Frontal cortex (tissue), 4 donors: ENCODE data around the gene BPI. TPM values are rescaled to one million over a fixed set of nuclear protein-coding genes. Genes with fewer than 3 reads are reported as not detected.
"Not testable (repeated sequence)": the region's sequence is repeated elsewhere in the genome, so short reads cannot be mapped to it uniquely, and the experiment has no call there.

Experiments used
- DNase-seq, 2 donors: peaks; one replicate each; pipeline ENCODE4 v3.0.0; 2012; ENCODE audit warnings: low spot score in 2 of 2
- FAIRE-seq: peaks from 2 replicates; lab custom pipeline; 2012; peaks lifted over from hg19 to GRCh38; lab: Jason Lieb, UNC
- total RNA-seq: library from RNA; depleted of rRNA; stranded (reverse); fragments of >200 nt; gene quantifications from one replicate; pipeline ENCODE4 v1.2.3, GENCODE V29; 2014
- donor health status: control.
- donor health status: control.
- donor health status: control.

The BPI gene
- total RNA-seq, 1 donor from 2014 or later, result under 0.01 TPM

DNA sequence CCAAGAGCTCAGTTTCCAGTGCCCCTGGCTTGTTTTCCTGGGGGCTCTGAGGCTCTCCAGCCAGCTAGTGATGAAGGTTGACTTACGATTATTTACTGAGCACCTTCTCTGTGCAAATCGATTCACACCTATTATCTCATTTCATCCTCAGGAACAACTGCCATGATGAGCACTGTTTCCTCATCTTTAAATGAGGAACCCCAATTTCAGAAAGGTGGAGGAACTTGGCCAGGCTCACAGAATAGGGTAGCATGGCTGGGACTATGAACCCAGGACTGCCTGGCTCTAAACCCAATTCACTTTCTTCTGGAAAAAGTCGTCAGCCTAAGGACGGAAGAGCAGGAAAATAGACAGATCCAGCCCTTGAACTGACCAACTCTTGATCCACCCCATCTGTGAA lies 3.5 kb upstream of the BPI start:
- DNase-seq, result no peak
- FAIRE-seq, result no peak

DNA sequence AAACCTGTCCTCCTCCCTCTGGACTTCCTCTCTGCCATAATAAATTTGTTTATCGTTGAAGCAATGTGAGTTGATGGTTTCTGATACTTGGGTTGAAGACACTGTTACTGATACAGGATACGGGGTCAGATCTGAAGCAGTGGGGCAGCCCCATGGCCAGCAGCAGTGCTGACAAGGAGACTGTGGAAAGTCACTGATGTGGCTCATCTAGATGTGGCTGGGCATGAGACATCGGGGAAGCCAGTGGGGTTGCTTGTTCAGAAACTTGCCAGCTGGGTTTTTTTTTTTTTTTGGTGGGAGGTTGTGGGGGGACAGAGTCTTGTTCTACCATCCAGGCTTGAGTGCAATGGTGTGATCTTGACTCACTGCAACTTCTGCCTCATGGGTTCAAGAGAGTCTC lies 2.6 kb upstream of the BPI start:
- FAIRE-seq (no peak), DNase-seq (no peak)

DNA sequence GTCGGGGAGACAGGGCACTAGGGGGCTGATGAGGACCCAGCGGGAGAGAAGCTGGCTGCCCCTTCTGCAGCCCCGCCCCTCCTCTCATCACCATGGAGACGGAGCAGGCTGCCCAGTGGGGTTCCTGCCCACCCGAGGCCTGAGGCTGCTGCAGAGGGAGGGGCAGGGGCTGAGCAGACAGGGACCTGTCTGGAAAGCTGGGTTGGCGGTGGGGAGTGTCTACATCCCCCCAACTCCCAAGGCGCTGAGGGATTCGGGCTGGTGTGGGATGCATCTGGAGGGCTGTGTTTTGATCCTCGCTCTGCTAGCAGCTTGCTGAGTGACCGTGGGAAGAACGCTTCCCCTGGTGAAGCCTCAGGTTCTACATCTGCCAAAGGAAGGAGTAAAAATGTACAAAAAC lies 1.2 kb upstream of the BPI start:
- FAIRE-seq (no peak), DNase-seq (no peak)

DNA sequence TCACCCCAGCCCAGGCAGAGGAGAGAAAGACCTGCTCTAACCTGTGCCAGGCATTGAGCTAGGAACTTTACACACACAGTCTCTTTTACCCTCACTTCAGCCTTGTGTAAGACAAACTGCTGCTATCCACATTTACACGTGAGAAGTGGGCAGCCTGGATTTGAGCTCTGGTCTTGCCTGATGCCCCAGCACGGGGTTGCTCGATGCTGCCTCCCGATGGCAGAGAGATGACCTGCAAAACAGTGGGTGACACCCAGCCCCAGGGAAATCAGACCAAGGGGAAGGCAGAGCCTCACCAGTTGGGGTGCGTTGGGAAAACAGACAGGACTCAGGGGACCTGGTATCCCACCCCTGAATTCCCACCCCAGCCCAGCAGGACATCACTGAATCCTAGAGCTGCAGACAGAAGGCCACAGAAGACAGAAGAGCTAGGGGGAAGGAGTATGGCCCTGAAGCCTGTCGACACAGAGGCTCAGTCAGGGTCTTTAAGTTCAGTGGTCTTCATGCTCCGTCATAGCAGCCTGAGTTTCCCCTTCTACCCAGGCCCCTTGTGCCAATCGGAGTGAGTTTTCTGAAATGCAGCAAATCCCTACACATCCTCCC lies 990 bp downstream of the BPI start:
- FAIRE-seq, result no peak
- peak in 1 of 2 donors; percentile 25 for DNase-seq

- FAIRE-seq (no peak), DNase-seq (no peak)
Observed at GRCh38 chr20:38305541-38305940, 1.6 kb downstream of the BPI start.

DNA sequence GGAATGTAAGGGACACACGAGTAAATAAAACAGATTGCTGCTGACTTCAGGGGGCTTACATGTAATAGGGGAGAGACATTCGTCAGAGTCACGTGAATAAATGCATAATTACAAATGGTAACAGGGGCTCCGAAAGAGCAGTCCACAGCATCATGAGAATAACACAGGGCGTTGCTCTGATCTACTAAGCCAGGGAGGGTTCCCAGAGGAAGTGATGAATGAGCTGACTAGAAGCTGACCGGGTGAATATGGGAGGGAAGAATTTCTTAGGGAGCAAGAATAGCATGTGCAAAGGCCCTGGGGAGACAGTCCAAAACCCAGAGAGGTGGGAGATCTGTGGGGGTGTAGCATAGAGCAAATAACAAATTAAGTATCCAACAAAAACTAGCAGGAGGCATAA lies 2.4 kb downstream of the BPI start:
- FAIRE-seq (no peak), DNase-seq (no peak)

- FAIRE-seq, result no peak
Observed at GRCh38 chr20:38307371-38308046, 3.6 kb downstream of the BPI start.

DNA sequence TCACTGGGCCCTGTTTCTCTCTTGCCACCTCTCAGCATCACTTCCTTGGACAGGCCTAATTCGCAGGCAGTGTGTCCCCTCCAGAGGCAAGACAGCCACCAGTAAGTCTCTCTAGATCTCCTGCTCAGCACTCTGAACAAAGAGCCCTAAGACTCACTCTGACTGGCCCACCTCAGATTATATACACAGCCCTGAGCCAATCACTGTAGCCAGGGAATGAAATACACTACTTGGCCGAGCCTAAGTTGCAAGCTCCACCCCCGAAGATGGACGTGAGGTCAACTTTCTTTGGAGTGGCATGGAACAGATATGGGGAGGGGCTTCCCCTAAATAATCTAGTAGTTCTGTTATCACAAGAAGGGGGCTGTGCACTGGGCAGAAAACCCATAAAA lies 4.1 kb downstream of the BPI start:
- DNase-seq (no peak), FAIRE-seq (no peak)

More at GRCh38 chr20:38307371-38308046, 3.6 kb downstream of the BPI start:
- no peak for DNase-seq

- FAIRE-seq (no peak), DNase-seq (no peak)
Observed at GRCh38 chr20:38308447-38308846, 4.5 kb downstream of the BPI start.

- FAIRE-seq, result no peak
- DNase-seq, result no peak
Observed at GRCh38 chr20:38311091-38311490, 7.1 kb downstream of the BPI start.

DNA sequence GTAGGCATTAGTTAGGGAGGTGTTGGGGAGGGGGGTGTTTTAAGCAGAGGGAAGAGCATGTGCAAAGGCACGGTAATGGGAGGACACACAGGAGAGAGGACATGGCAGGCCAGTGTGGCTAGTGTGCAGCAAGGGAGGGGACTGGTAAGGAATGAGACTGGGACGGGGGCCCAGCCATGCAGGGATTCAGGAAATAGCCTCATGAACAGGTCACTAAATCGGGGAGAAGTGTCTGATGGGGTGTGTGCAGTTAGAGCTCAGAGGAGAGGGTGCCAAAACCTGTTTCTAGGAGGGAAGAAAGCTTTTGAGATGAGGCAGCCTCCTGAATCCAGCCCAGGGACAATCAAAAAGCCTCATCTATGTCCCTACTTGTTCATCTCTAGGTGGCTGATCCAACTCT lies 7.5 kb downstream of the BPI start:
- no peak for FAIRE-seq
- no peak for DNase-seq

- DNase-seq (no peak), FAIRE-seq (no peak)
Observed at GRCh38 chr20:38313676-38314075, 9.7 kb downstream of the BPI start.

DNA sequence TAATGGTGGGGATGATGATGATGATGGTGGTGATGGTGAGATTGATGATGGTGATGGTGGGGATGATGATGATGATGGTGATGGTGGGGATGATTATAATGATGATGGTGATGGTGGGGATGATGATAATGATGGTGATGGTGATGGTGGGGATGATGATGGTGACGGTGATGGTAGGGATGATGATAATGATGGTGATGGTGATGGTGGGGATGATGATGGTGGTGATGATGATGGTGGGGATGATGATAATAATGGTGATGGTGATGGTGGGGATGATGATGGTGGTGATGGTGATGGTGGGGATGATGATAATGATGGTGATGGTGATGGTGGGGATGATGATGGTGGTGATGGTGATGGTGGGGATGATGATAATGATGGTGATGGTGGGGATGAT lies 10.4 kb downstream of the BPI start:
- DNase-seq, FAIRE-seq: not testable (repeated sequence)

DNA sequence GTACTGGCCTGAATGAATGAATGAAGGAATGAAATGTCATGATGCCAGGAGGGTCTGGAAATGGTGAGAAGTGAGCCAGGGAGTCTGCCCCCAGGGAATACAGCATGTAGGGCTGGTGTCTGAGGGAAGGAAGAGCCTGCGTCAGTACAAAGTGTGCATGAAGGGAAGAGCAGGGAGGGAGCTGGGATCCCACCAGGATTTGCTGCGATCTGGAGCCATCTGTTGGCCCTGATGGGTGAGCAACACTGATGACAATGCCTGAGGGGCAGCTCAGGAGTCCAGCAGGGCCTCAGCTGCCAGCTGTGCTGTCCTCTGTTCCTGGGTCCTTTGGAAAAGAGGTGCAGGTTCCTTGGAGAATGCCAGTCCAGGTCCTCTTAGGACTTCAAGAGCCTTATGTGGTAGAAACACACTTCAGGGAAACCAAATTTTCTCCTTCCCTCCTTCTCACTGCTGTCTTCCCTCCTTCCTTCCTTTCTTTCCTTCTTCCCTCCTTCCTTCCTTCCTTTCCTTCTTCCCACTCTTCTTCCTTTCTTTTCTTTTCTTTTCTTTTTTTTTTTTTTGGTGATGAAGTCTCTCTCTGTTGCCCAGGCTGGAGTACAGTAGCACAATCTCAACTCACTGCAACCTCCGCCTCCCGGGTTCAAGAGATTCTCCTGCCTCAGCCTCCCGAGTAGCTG lies 11.5 kb downstream of the BPI start:
- FAIRE-seq, result no peak
- DNase-seq, result no peak

GRCh38 chr20:38316341-38316740 lies 12.4 kb downstream of the BPI start:
- DNase-seq, result no peak
- no peak for FAIRE-seq

DNA sequence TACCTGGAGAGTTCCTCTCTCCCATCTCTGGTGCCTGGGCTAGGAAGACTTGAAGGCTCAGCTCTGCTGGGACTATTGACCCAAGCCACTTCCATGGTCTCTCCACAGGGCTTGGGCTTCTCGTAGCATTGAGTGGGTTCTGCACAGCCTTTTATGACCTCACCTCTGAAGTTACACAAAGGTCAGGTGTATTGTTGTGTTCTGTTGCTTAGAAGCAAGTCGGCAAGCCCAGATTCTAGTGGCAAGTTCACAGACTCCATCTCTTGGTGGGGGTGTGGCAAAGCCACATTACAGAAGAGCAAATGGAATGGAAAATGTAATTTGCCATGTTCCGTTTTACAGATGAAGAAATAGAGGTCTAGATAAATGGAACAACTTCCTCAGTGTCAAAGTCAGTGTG lies 13.5 kb downstream of the BPI start:
- FAIRE-seq, result no peak
- DNase-seq, result no peak

DNA sequence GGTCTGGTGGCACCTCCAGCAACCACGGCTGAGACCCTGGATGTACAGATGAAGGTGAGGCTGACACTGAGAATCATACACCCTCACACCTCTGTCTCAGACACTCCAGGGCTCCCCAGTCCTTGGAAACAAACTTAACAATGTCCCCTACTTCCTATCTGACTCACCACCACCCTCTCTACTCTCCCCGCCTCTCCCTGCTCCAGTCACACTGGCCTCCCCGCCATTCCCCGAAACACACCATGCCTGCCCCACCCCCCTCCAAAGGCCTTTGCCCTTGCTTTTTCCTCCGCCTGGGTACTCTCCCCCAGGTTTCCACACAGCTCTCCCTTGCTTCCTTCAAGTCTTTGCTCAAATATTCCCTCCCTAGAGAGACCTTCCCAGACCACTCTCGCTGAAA lies 16.3 kb downstream of the BPI start:
- DNase-seq, result no peak
- FAIRE-seq, result no peak

DNA sequence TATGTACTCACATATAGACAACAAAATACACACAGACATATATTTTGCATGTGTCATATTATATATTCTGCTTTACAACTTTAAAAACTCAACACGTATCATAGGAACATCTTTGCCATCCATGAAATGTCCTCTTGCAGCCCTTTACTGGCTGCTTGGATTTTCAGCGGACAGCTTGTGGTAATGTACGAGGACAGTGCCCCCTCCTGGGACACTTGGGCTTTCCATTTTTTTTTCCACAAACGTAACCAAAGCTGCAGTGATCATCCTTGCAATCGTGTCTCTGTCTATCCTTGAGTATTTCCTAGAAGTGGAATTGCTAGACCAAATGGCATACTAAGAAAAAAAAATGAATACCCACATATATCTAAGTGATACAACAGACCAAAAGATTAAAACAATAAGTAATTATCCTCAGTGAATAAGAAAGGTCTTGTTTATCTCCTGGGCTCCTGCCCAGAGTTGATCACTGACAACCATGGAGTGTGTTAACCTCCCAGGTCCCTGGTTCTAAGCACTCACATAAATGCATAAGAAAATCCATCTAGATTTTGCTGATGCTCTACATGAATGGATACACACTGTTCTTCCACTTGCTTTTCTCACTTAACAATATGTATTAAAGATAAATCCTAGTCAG lies 18.1 kb downstream of the BPI start:
- peak; percentile 29 to 60 for DNase-seq
- FAIRE-seq, result peak; percentile 92

GRCh38 chr20:38324159-38324558 lies 20.2 kb downstream of the BPI start:
- no peak for DNase-seq
- FAIRE-seq, result no peak

DNA sequence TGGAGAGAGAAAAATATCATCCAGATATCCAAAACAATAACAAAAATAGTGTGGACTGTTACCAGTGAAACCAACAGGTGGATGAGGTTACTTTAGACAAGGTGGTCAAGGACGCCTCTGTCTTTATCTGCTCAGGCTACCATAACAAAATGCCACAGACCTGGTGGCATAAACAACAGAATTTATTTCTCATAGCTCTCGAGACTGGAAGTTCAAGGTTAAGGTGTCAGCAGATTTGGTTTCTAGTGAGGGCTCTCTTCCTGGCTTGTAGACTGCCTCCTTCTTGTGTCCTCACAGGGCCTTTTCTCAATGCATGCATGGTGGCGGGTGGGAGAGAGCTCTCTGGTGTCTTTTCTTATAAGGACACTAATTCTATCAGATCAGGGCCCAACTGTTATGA lies 21.2 kb downstream of the BPI start:
- DNase-seq (no peak), FAIRE-seq (no peak)

DNA sequence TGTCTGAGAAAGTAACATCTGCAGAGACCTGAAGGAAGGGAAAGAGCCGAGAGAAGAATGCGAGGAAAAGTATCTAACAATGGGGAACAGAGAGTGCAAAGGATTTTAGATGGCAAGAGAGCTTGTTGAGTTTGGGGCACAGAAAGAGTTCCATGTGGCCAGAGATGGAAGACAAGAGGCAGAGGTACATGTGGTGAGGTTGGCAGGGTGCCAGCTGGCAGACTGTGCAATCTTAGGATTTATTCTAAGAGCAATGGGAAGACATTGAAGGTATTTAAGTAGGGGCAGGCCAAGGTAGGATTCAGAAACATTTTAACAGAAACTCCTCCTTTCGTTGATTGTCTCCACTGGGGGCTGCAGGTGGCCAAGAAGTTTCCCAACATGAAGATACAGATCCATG lies 21.9 kb downstream of the BPI start:
- DNase-seq (no peak), FAIRE-seq (no peak)
